ENCODE data around the gene NBAS. TPM values are rescaled to one million over a fixed set of nuclear protein-coding genes. Genes with fewer than 3 reads are reported as not detected.

Gene NBAS
- polyA plus RNA-seq, 2 of the 4 experiments (the other 2 are of a cell fraction), result 16.7 to 34.9 TPM

DNA sequence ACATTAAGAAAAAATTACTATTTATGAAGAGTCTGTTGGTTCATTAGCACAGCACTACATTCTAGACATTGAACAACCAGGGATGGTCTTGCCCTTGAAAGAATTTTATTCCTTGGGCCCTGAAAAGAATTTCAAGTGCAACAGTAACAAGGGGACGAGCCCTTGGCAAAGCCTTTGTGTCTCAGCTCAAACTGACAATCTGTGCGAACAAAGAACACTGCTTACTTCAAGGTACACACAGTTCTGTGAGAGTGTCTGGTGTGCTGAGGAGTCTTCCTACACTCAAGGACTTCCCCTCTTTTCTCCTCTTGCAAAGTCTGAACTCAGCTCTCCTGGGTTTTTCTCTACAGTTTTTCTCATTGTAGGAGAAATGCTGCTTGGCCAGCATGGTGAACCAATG lies 373.4 kb downstream of the NBAS start:
- Histone ChIP-seq H3K4me1 (no peaks in the 10 kb centered on the region), H3K9me3 (no peaks in the 10 kb centered on the region), H3K4me3 (no peak overlapping the region), H3K4me2 (no peak overlapping the region), H3K27ac (no peak overlapping the region)
- TF ChIP-seq SMC3 (IDR thresholded peaks at IDR 0.05), result no peak
- TF ChIP-seq ESRRA (IDR thresholded peaks at IDR 0.05; ENCODE audit: borderline replicate concordance, low read length), result no peak
- TF ChIP-seq, protein P1, sequence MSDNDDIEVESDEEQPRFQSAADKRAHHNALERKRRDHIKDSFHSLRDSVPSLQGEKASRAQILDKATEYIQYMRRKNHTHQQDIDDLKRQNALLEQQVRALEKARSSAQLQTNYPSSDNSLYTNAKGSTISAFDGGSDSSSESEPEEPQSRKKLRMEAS (IDR thresholded peaks at IDR 0.05), result no peak
- no peak for TF ChIP-seq SREBF2 (IDR thresholded peaks at IDR 0.05)
- TF ChIP-seq KDM5A (IDR thresholded peaks at IDR 0.05), result no peak
- TF ChIP-seq, protein P2, sequence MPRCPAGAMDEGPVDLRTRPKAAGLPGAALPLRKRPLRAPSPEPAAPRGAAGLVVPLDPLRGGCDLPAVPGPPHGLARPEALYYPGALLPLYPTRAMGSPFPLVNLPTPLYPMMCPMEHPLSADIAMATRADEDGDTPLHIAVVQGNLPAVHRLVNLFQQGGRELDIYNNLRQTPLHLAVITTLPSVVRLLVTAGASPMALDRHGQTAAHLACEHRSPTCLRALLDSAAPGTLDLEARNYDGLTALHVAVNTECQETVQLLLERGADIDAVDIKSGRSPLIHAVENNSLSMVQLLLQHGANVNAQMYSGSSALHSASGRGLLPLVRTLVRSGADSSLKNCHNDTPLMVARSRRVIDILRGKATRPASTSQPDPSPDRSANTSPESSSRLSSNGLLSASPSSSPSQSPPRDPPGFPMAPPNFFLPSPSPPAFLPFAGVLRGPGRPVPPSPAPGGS (IDR thresholded peaks at IDR 0.05), result no peak
- TF ChIP-seq CHD2 (IDR thresholded peaks at IDR 0.05; ENCODE audit: low read length, partially characterized antibody), result no peak
- no peak for TF ChIP-seq HOXB13 (CRISPR knock-in tag; IDR thresholded peaks at IDR 0.05; ENCODE audit: low read depth)
- no peak for TF ChIP-seq RAD21 (conservative IDR thresholded peaks at IDR 0.05 in 1 of 2, IDR thresholded peaks at IDR 0.05 in 1 of 2)
- TF ChIP-seq, protein P3, sequence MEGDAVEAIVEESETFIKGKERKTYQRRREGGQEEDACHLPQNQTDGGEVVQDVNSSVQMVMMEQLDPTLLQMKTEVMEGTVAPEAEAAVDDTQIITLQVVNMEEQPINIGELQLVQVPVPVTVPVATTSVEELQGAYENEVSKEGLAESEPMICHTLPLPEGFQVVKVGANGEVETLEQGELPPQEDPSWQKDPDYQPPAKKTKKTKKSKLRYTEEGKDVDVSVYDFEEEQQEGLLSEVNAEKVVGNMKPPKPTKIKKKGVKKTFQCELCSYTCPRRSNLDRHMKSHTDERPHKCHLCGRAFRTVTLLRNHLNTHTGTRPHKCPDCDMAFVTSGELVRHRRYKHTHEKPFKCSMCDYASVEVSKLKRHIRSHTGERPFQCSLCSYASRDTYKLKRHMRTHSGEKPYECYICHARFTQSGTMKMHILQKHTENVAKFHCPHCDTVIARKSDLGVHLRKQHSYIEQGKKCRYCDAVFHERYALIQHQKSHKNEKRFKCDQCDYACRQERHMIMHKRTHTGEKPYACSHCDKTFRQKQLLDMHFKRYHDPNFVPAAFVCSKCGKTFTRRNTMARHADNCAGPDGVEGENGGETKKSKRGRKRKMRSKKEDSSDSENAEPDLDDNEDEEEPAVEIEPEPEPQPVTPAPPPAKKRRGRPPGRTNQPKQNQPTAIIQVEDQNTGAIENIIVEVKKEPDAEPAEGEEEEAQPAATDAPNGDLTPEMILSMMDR (IDR thresholded peaks at IDR 0.05), result no peak
- ATAC-seq, result no peak
- ChIA-PET CTCF (no interaction called here), POLR2A (no interaction called here)
- no peak for FAIRE-seq
- WGBS (ENCODE audit: missing lambda C conversion rate), result 80% methylated on average over 2 of the region's 2 CpGs
- no peak for DNase-seq (ENCODE audit: low read depth in 1 of 2, low spot score in 1 of 2)

DNA sequence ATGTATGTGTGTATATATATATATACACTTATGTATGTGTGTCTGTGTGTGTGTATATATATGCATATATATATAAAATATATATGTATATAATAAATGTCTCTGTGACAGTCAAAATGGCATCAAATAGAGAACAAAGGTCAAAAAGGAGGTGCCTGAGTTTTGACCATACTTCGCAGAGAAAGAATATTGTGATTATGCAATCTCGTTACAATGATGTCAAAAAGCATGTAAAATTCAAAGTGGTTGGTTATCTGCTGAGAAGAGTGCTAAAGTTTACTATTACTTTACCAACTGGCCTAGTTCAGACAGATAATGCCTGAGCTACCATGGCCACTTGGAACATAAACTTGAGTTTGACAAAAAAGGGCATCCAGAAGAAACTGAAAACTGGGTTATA lies 375.0 kb downstream of the NBAS start:
- Histone ChIP-seq H3K27ac (no peak overlapping the region), H3K9me3 (no peaks in the 10 kb centered on the region), H3K4me1 (no peaks in the 10 kb centered on the region), H3K4me3 (no peak overlapping the region), H3K4me2 (no peak overlapping the region)
- ATAC-seq, result no peak
- CTCF ChIA-PET, result no interaction called here
- POLR2A ChIA-PET, result no interaction called here
- DNase-seq (ENCODE audit: low read depth in 1 of 2, low spot score in 1 of 2), result no peak
- 87% methylated on average over 2 of the region's 2 CpGs for WGBS (ENCODE audit: missing lambda C conversion rate)
- TF ChIP-seq RNF2 (IDR thresholded peaks at IDR 0.05; ENCODE audit: borderline replicate concordance, low read depth) (no peak), SREBF2 (IDR thresholded peaks at IDR 0.05) (no peak), FOXS1 (CRISPR knock-in tag; IDR thresholded peaks at IDR 0.05) (no peak), ESRRA (IDR thresholded peaks at IDR 0.05; ENCODE audit: borderline replicate concordance, low read length) (no peak), ZNF302 (CRISPR knock-in tag; IDR thresholded peaks at IDR 0.05) (no peak), CBX8 (IDR thresholded peaks at IDR 0.05) (no peak), RAD21 (conservative IDR thresholded peaks at IDR 0.05 in 1 of 2, IDR thresholded peaks at IDR 0.05 in 1 of 2) (no peak), HOXA7 (CRISPR knock-in tag; IDR thresholded peaks at IDR 0.05) (no peak), KDM5A (IDR thresholded peaks at IDR 0.05) (no peak), ZFP36 (IDR thresholded peaks at IDR 0.05; ENCODE audit: borderline replicate concordance, partially characterized antibody) (no peak), FOSB (CRISPR knock-in tag; IDR thresholded peaks at IDR 0.05) (no peak), CEBPB (IDR thresholded peaks at IDR 0.05) (no peak)
- TF ChIP-seq, protein P4, sequence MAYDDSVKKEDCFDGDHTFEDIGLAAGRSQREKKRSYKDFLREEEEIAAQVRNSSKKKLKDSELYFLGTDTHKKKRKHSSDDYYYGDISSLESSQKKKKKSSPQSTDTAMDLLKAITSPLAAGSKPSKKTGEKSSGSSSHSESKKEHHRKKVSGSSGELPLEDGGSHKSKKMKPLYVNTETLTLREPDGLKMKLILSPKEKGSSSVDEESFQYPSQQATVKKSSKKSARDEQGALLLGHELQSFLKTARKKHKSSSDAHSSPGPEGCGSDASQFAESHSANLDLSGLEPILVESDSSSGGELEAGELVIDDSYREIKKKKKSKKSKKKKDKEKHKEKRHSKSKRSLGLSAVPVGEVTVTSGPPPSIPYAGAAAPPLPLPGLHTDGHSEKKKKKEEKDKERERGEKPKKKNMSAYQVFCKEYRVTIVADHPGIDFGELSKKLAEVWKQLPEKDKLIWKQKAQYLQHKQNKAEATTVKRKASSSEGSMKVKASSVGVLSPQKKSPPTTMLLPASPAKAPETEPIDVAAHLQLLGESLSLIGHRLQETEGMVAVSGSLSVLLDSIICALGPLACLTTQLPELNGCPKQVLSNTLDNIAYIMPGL (CRISPR knock-in tag; IDR thresholded peaks at IDR 0.05; ENCODE audit: borderline replicate concordance), result no peak
- TF ChIP-seq, protein P5, sequence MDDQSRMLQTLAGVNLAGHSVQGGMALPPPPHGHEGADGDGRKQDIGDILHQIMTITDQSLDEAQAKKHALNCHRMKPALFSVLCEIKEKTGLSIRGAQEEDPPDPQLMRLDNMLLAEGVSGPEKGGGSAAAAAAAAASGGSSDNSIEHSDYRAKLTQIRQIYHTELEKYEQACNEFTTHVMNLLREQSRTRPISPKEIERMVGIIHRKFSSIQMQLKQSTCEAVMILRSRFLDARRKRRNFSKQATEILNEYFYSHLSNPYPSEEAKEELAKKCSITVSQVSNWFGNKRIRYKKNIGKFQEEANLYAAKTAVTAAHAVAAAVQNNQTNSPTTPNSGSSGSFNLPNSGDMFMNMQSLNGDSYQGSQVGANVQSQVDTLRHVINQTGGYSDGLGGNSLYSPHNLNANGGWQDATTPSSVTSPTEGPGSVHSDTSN (IDR thresholded peaks at IDR 0.05), result no peak
- TF ChIP-seq, protein P6, sequence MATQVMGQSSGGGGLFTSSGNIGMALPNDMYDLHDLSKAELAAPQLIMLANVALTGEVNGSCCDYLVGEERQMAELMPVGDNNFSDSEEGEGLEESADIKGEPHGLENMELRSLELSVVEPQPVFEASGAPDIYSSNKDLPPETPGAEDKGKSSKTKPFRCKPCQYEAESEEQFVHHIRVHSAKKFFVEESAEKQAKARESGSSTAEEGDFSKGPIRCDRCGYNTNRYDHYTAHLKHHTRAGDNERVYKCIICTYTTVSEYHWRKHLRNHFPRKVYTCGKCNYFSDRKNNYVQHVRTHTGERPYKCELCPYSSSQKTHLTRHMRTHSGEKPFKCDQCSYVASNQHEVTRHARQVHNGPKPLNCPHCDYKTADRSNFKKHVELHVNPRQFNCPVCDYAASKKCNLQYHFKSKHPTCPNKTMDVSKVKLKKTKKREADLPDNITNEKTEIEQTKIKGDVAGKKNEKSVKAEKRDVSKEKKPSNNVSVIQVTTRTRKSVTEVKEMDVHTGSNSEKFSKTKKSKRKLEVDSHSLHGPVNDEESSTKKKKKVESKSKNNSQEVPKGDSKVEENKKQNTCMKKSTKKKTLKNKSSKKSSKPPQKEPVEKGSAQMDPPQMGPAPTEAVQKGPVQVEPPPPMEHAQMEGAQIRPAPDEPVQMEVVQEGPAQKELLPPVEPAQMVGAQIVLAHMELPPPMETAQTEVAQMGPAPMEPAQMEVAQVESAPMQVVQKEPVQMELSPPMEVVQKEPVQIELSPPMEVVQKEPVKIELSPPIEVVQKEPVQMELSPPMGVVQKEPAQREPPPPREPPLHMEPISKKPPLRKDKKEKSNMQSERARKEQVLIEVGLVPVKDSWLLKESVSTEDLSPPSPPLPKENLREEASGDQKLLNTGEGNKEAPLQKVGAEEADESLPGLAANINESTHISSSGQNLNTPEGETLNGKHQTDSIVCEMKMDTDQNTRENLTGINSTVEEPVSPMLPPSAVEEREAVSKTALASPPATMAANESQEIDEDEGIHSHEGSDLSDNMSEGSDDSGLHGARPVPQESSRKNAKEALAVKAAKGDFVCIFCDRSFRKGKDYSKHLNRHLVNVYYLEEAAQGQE (IDR thresholded peaks at IDR 0.05), result no peak
- no peak for FAIRE-seq

All from A549 (cell line).